PFSK-1 (cell line): ENCODE measurements around the gene FERMT2.

Source experiments
- FOXP2 ChIP-seq: optimal IDR thresholded peaks from 2 replicates; pipeline ENCODE3; 2011; ENCODE audit warnings: borderline replicate concordance, control low read depth, inconsistent platforms; ENCODE audit not compliant: insufficient read depth; ENCODE audit errors: extremely low read length, extremely low read depth
- POLR2AphosphoS5 ChIP-seq: IDR thresholded peaks from 2 replicates; pipeline ENCODE4 v1.6.1; 2012; ENCODE audit warnings: low read depth, mild to moderate bottlenecking, control low read depth, low read length, moderate library complexity
- REST ChIP-seq, 2 experiments: IDR thresholded peaks; 2 replicates each; pipeline versions ENCODE4 v1.6.1 to v1.8.0; 2011 to 2012; ENCODE audit warnings: low read depth in 2 of 2, low read length in 2 of 2, control low read depth in 1 of 2, inconsistent platforms in 1 of 2, mild to moderate bottlenecking in 1 of 2, moderate library complexity in 1 of 2; ENCODE audit not compliant: insufficient read depth in 1 of 2
- SIN3A ChIP-seq: IDR thresholded peaks from 2 replicates; pipeline ENCODE4 v1.6.1; 2012; ENCODE audit warnings: mild to moderate bottlenecking, low read length, moderate library complexity, borderline replicate concordance; ENCODE audit not compliant: insufficient read depth
- TAF1 ChIP-seq: IDR thresholded peaks from 2 replicates; pipeline ENCODE4 v1.6.1; 2012; ENCODE audit warnings: low read length, control low read depth, borderline replicate concordance; ENCODE audit not compliant: insufficient read depth

FERMT2 gene

DNA sequence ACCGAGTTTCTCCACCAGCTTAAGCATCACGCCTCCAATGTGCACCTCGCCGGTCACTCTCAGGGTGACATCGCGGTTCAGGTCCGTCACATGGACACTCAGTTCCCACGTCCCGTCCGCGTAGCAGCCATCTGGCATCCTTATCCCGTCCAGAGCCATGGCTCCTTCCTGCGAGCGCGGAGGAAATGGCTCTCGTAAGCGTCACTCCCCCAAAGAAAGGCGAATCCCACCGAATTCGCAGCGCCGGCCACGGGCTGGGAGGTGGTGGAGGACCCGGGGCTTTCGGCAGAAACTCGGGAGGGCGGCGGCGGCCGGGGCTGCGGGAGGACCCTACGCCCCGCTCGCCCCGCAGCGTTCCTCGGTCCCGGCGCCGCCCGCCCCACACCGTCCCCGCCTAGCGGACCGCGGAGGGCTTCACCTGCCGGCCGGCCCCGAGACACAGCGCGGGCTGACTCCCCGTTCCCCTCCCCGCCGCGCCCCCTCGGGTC is 396 bp downstream of the FERMT2 start:
- no peak for TF ChIP-seq SIN3A
- TF ChIP-seq TAF1, result no peak
- no peak for TF ChIP-seq REST (IDR thresholded peaks at IDR 0.05; ENCODE audit: insufficient read depth in 1 of 2, low read depth in 2 of 2, low read length in 2 of 2)
- TF ChIP-seq POLR2AphosphoS5, result no peak
- no peak for TF ChIP-seq FOXP2

GRCh38 chr14:52949711-52950409 is 990 bp downstream of the FERMT2 start:
- TF ChIP-seq FOXP2 (no peak), POLR2AphosphoS5 (no peak), REST (IDR thresholded peaks at IDR 0.05; ENCODE audit: insufficient read depth in 1 of 2, low read depth in 2 of 2, low read length in 2 of 2) (no peak), TAF1 (no peak), SIN3A (no peak)

- TF ChIP-seq FOXP2 (no peak), TAF1 (no peak), POLR2AphosphoS5 (no peak), SIN3A (no peak), REST (IDR thresholded peaks at IDR 0.05; ENCODE audit: insufficient read depth in 1 of 2, low read depth in 2 of 2, low read length in 2 of 2) (no peak)
These were observed 1.6 kb downstream of the FERMT2 start for GRCh38 chr14:52949249-52949648.

GRCh38 chr14:52948836-52949235 is 2.0 kb downstream of the FERMT2 start:
- no peak for TF ChIP-seq TAF1
- TF ChIP-seq SIN3A, result no peak
- no peak for TF ChIP-seq POLR2AphosphoS5
- no peak for TF ChIP-seq REST (IDR thresholded peaks at IDR 0.05; ENCODE audit: insufficient read depth in 1 of 2, low read depth in 2 of 2, low read length in 2 of 2)
- TF ChIP-seq FOXP2, result no peak

DNA sequence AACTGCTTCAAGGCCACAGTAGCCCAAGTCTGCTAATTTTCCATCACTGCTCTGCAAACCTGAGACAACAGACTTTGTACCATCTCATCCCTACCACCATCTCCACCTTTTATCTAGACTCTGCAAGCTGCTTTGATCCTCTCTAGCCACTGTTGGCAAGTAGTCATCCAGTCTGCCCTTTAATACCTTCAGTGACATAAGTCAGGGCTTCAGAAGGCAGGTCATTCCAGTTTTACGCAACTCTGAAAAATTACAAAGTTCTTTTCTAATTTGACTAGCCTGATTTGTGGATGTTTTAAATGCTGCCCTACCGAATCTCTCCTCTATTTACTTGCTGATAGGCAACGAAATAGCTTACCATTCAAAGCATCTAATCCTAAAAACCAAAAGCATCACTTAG is 2.8 kb downstream of the FERMT2 start:
- TF ChIP-seq REST (IDR thresholded peaks at IDR 0.05; ENCODE audit: insufficient read depth in 1 of 2, low read depth in 2 of 2, low read length in 2 of 2) (no peak), FOXP2 (no peak), SIN3A (no peak), POLR2AphosphoS5 (no peak), TAF1 (no peak)
